GM12865 (cell line): ENCODE measurements around the gene ZBTB46.

Experiments used
- DNase-seq: peaks from one replicate; pipeline ENCODE4 v3.0.0; 2010; ENCODE audit warnings: low read depth
- H3K4me3 ChIP-seq: 2 replicates; pipeline ENCODE4 v1.5.1; 2011; ENCODE audit warnings: mild to moderate bottlenecking, low read depth, low read length, control low read depth
- CTCF ChIP-seq: IDR thresholded peaks from 2 replicates; pipeline ENCODE4 v1.5.1; 2011; ENCODE audit warnings: low read length, control low read depth, low read depth, inconsistent platforms; ENCODE audit not compliant: insufficient read depth; ENCODE audit errors: missing control alignments

The ZBTB46 gene

GRCh38 chr20:63810730-63811490, 20.2 kb downstream of the ZBTB46 start:
- no peak overlapping the region for H3K4me3 ChIP-seq
- DNase-seq, result no peak
- TF ChIP-seq CTCF, result no peak

- no peak for DNase-seq
- no peak for TF ChIP-seq CTCF
- H3K4me3 ChIP-seq, result no peak overlapping the region
These were observed 21.2 kb downstream of the ZBTB46 start for GRCh38 chr20:63809856-63810255.

- TF ChIP-seq CTCF, result no peak
- no peak overlapping the region for H3K4me3 ChIP-seq
- no peak for DNase-seq
These were observed 21.9 kb downstream of the ZBTB46 start for GRCh38 chr20:63808964-63809674.

- no peak for DNase-seq
- H3K4me3 ChIP-seq, result no peak overlapping the region
- no peak for TF ChIP-seq CTCF
These were observed 22.8 kb downstream of the ZBTB46 start for GRCh38 chr20:63808145-63808724.

- no peak for TF ChIP-seq CTCF
- DNase-seq, result no peak
- no peak overlapping the region for H3K4me3 ChIP-seq
These were observed 23.4 kb downstream of the ZBTB46 start for GRCh38 chr20:63807654-63808053.

- no peak for DNase-seq
- no peak for TF ChIP-seq CTCF
- H3K4me3 ChIP-seq, result no peak overlapping the region
These were observed 26.8 kb downstream of the ZBTB46 start for GRCh38 chr20:63804308-63804636.
